Measurements from ENCODE around the gene ZSCAN31. TPM values are rescaled to one million over a fixed set of nuclear protein-coding genes. Genes with fewer than 3 reads are reported as not detected.

Gene ZSCAN31
- 38.8 and 53.0 TPM in 2 replicates for total RNA-seq

GRCh38 chr6:28335564-28336283, at the start of gene ZSCAN31:
Gene ZSCAN31, minus strand, starts transcription at chr6:28336148. Its CDS starts 6,465 bp downstream, at chr6:28329683.

GRCh38 chr6:28349892-28350737, 14.2 kb upstream of the ZSCAN31 start, which contains the start of gene ZKSCAN3:
Gene ZKSCAN3, plus strand, starts transcription at chr6:28349947. Its CDS starts 9,640 bp downstream, at chr6:28359587.

GRCh38 chr6:28281288-28282064, 54.5 kb downstream of the ZSCAN31 start, which contains the start of gene PGBD1:
Gene PGBD1, plus strand, starts transcription at chr6:28281572. Its CDS starts 2,242 bp downstream, at chr6:28283814.

Other genes starting within 250 kb of the ZSCAN31 start
- 2.0 and 3.3 TPM in 2 replicates for gene ZSCAN16, start 211.5 kb downstream of the ZSCAN31 start, total RNA-seq
- 13.1 and 13.6 TPM in 2 replicates for gene ZKSCAN8, start 194.3 kb downstream of the ZSCAN31 start, total RNA-seq
- gene ZSCAN9, start 110.9 kb downstream of the ZSCAN31 start, total RNA-seq: 9.3 and 9.5 TPM in 2 replicates
- gene ZKSCAN4, start 83.9 kb downstream of the ZSCAN31 start, total RNA-seq: 5.5 and 7.3 TPM in 2 replicates
- 0.26 and 2.0 TPM in 2 replicates for gene NKAPL, start 76.9 kb downstream of the ZSCAN31 start, total RNA-seq
- 16.7 and 19.1 TPM in 2 replicates for gene ZSCAN26, start 69.0 kb downstream of the ZSCAN31 start, total RNA-seq
- gene PGBD1, start 54.6 kb downstream of the ZSCAN31 start, total RNA-seq: 3.8 and 4.5 TPM in 2 replicates
- 4.7 and 6.4 TPM in 2 replicates for gene ZKSCAN3, start 13.8 kb upstream of the ZSCAN31 start, total RNA-seq
- 4.9 and 5.2 TPM in 2 replicates for gene ZSCAN12, start 63.6 kb upstream of the ZSCAN31 start, total RNA-seq
- 5.7 and 6.1 TPM in 2 replicates for gene ZSCAN23, start 107.3 kb upstream of the ZSCAN31 start, total RNA-seq
- not detected in 2 replicates for gene GPX6, start 179.6 kb upstream of the ZSCAN31 start, total RNA-seq
- gene GPX5, start 189.7 kb upstream of the ZSCAN31 start, total RNA-seq: not detected in 2 replicates

Data from bronchial smooth muscle cell (primary cell).